ENCODE results near the gene C11orf68.

DNA sequence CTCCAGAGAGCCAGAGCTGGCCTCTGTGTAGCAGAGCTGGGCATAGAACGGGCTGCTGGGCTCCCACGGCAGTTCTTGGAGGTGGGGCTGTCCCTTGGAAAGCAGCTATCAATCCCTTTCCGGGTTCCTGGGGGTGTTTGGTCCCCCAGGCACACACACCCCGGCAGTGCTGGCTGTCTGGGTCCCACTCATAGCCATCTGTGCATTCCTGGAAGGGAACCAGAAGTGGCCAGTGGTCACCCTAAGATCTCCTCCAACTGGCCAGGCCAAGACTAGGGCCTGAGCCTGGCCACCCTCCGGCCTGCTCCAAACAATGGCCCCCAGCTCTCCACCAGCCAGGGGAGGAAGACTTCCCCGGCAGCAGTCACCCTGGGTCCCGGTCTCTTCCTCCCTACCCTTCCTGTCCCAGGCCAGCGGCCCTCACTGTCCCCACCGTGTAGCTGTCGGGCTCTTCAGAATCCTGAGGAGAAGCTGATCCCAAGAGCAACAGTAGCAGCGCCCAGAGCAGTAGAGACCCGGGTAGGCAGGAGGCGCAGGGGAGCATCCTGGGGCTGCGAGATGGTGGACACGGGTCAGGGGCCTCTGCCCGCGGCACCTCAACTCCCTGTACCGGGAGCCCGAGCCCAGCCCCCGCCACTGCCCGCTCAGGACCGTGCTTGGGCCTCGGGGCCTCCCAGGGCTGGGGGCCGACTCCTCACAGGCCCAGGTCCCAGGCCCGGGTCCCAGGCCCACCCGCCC lies 46.9 kb downstream of the C11orf68 start:
- TF ChIP-seq, protein P1, sequence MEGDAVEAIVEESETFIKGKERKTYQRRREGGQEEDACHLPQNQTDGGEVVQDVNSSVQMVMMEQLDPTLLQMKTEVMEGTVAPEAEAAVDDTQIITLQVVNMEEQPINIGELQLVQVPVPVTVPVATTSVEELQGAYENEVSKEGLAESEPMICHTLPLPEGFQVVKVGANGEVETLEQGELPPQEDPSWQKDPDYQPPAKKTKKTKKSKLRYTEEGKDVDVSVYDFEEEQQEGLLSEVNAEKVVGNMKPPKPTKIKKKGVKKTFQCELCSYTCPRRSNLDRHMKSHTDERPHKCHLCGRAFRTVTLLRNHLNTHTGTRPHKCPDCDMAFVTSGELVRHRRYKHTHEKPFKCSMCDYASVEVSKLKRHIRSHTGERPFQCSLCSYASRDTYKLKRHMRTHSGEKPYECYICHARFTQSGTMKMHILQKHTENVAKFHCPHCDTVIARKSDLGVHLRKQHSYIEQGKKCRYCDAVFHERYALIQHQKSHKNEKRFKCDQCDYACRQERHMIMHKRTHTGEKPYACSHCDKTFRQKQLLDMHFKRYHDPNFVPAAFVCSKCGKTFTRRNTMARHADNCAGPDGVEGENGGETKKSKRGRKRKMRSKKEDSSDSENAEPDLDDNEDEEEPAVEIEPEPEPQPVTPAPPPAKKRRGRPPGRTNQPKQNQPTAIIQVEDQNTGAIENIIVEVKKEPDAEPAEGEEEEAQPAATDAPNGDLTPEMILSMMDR (IDR thresholded peaks at IDR 0.05), result no peak
- TF ChIP-seq CREB1 (CRISPR knock-in tag; IDR thresholded peaks at IDR 0.05) (no peak), FOXP1 (CRISPR knock-in tag; IDR thresholded peaks at IDR 0.05; ENCODE audit: borderline replicate concordance) (0 out of 2 replicates have a peak, but pooled peaks have one; percentile 42), TEAD4 (CRISPR knock-in tag; IDR thresholded peaks at IDR 0.05) (no peak), SMAD3 (CRISPR knock-in tag; IDR thresholded peaks at IDR 0.05; ENCODE audit: borderline replicate concordance) (no peak), ATF1 (CRISPR knock-in tag; IDR thresholded peaks at IDR 0.05) (no peak), TEAD1 (CRISPR knock-in tag; IDR thresholded peaks at IDR 0.05) (no peak)
- TF ChIP-seq, protein P2, sequence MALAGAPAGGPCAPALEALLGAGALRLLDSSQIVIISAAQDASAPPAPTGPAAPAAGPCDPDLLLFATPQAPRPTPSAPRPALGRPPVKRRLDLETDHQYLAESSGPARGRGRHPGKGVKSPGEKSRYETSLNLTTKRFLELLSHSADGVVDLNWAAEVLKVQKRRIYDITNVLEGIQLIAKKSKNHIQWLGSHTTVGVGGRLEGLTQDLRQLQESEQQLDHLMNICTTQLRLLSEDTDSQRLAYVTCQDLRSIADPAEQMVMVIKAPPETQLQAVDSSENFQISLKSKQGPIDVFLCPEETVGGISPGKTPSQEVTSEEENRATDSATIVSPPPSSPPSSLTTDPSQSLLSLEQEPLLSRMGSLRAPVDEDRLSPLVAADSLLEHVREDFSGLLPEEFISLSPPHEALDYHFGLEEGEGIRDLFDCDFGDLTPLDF (CRISPR knock-in tag; IDR thresholded peaks at IDR 0.05), result no peak
- TF ChIP-seq, protein P3, sequence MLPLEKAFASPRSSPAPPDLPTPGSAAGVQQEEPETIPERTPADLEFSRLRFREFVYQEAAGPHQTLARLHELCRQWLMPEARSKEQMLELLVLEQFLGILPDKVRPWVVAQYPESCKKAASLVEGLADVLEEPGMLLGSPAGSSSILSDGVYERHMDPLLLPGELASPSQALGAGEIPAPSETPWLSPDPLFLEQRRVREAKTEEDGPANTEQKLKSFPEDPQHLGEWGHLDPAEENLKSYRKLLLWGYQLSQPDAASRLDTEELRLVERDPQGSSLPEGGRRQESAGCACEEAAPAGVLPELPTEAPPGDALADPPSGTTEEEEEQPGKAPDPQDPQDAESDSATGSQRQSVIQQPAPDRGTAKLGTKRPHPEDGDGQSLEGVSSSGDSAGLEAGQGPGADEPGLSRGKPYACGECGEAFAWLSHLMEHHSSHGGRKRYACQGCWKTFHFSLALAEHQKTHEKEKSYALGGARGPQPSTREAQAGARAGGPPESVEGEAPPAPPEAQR (CRISPR knock-in tag; IDR thresholded peaks at IDR 0.05), result no peak
- TF ChIP-seq, protein P4, sequence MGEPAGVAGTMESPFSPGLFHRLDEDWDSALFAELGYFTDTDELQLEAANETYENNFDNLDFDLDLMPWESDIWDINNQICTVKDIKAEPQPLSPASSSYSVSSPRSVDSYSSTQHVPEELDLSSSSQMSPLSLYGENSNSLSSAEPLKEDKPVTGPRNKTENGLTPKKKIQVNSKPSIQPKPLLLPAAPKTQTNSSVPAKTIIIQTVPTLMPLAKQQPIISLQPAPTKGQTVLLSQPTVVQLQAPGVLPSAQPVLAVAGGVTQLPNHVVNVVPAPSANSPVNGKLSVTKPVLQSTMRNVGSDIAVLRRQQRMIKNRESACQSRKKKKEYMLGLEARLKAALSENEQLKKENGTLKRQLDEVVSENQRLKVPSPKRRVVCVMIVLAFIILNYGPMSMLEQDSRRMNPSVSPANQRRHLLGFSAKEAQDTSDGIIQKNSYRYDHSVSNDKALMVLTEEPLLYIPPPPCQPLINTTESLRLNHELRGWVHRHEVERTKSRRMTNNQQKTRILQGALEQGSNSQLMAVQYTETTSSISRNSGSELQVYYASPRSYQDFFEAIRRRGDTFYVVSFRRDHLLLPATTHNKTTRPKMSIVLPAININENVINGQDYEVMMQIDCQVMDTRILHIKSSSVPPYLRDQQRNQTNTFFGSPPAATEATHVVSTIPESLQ (CRISPR knock-in tag; IDR thresholded peaks at IDR 0.05), result no peak
- TF ChIP-seq, protein P5, sequence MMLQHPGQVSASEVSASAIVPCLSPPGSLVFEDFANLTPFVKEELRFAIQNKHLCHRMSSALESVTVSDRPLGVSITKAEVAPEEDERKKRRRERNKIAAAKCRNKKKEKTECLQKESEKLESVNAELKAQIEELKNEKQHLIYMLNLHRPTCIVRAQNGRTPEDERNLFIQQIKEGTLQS (CRISPR knock-in tag; conservative IDR thresholded peaks at IDR 0.05), result no peak
- TF ChIP-seq, protein P6, sequence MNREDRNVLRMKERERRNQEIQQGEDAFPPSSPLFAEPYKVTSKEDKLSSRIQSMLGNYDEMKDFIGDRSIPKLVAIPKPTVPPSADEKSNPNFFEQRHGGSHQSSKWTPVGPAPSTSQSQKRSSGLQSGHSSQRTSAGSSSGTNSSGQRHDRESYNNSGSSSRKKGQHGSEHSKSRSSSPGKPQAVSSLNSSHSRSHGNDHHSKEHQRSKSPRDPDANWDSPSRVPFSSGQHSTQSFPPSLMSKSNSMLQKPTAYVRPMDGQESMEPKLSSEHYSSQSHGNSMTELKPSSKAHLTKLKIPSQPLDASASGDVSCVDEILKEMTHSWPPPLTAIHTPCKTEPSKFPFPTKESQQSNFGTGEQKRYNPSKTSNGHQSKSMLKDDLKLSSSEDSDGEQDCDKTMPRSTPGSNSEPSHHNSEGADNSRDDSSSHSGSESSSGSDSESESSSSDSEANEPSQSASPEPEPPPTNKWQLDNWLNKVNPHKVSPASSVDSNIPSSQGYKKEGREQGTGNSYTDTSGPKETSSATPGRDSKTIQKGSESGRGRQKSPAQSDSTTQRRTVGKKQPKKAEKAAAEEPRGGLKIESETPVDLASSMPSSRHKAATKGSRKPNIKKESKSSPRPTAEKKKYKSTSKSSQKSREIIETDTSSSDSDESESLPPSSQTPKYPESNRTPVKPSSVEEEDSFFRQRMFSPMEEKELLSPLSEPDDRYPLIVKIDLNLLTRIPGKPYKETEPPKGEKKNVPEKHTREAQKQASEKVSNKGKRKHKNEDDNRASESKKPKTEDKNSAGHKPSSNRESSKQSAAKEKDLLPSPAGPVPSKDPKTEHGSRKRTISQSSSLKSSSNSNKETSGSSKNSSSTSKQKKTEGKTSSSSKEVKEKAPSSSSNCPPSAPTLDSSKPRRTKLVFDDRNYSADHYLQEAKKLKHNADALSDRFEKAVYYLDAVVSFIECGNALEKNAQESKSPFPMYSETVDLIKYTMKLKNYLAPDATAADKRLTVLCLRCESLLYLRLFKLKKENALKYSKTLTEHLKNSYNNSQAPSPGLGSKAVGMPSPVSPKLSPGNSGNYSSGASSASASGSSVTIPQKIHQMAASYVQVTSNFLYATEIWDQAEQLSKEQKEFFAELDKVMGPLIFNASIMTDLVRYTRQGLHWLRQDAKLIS (CRISPR knock-in tag; IDR thresholded peaks at IDR 0.05; ENCODE audit: borderline replicate concordance), result no peak
